ENCODE results near the gene CHERP. TPM values are rescaled to one million over a fixed set of nuclear protein-coding genes. Genes with fewer than 3 reads are reported as not detected.
A peak's percentile ranks its signal among the peaks of the same experiment; 100 is the strongest.

CHERP gene
- total RNA-seq, 1 donor from 2014 or later = 32.6 TPM

DNA sequence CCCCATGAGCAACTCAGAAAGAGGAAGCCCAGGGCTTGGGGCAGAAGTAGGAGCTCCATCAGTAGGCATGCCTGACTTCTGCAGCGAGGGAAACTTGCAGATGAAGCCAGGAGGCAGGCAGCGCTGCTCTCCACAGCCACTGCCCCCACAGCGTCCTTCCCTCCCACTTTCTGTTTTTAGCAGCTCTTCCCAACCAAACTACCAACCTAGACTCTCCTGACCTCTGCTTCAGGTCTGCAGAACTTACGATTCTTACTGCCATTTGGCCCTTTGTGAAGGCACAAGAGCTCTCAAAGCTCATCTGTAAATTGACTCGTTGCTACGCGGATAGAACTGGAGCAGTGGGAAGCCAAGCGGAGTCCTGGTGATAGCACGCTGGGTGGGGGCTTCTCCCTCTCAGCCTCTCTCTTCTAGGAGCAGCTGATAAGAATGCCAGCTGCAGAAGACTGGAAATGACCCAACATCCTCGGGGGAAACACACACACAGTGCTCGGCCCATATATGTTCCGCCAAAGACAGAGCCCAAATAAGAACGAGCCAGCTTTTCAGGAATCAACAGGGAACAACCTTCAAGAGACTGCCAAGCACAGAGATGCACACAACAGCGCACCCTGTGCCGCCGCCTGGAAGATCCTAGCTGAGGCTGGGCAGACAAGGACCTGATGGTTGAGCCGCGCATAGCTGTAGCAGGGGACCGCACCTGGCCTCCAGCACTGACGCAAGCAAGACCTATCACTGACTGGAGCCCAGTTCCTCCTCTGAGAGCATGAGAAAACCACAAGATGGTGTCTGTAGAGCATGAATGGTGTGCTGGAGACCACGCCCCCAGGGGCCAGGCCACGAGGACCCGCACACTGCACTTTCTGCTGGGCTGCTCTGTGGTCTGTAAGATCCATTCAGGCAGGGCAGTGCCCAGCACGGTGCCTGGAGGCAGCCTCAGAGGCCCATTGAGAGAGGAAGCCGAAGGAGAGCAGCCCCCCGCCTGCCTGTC, 45.9 kb upstream of the CHERP start:
- Mint-ChIP-seq H3K9me3 (ENCODE audit: low read depth) (no peaks in the 10 kb centered on the region), H3K4me3 (ENCODE audit: unreplicated experiment) (no peak overlapping the region), H3K36me3 (ENCODE audit: low read depth) (no peaks in the 10 kb centered on the region), H3K27me3 (ENCODE audit: low read depth) (no peaks in the 10 kb centered on the region), H3K27ac (ENCODE audit: unreplicated experiment) (peak overlapping the region; percentile 41), H3K4me1 (ENCODE audit: low read depth) (peaks cover 78% of the 10 kb centered on the region)
- no peak for DNase-seq (ENCODE audit: low spot score)
- TF ChIP-seq, protein P1, sequence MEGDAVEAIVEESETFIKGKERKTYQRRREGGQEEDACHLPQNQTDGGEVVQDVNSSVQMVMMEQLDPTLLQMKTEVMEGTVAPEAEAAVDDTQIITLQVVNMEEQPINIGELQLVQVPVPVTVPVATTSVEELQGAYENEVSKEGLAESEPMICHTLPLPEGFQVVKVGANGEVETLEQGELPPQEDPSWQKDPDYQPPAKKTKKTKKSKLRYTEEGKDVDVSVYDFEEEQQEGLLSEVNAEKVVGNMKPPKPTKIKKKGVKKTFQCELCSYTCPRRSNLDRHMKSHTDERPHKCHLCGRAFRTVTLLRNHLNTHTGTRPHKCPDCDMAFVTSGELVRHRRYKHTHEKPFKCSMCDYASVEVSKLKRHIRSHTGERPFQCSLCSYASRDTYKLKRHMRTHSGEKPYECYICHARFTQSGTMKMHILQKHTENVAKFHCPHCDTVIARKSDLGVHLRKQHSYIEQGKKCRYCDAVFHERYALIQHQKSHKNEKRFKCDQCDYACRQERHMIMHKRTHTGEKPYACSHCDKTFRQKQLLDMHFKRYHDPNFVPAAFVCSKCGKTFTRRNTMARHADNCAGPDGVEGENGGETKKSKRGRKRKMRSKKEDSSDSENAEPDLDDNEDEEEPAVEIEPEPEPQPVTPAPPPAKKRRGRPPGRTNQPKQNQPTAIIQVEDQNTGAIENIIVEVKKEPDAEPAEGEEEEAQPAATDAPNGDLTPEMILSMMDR (IDR thresholded peaks at IDR 0.05) = no peak

DNA sequence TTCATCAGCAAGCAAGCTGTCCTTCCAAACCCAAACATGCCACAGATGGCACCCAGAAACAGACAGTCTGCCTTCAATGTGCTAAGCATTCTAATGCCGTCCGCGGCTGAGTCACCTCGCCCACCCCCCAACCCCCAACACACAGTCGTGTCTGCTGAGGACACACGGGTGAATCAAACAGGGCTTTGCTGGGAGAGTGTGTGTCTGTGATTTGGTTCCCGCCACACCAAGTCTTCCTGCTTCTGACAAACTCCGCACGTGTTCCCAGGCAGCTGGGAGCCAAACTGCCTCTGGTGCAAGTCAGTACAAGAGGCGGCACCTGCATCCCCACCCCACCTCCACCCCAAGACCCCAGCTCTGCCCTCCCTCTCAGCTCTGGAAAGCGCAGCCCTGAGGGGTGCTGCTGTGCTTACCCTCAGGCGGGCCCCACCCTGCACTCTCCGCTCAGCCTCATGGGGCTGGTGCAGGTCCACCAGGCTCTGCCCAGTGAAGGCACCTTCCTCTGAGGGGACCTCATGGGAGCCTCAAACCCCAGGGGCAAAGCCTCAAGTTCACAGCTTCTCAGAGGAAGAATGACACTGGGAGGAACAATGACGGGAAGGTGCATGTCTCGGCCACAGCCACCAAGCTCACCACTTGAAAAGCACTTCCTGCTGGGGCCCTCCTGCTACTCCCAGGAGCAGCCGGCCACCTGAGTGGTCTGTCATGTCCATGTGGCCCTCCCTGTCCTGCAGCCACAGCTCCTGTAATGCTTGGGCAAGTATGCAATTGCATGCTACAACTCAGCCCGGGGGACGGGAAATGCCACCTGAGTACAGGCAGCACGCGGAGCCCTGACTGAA, 45.0 kb upstream of the CHERP start:
- Mint-ChIP-seq H3K27me3 (ENCODE audit: low read depth) (no peaks in the 10 kb centered on the region), H3K36me3 (ENCODE audit: low read depth) (no peaks in the 10 kb centered on the region), H3K9me3 (ENCODE audit: low read depth) (no peaks in the 10 kb centered on the region), H3K4me3 (ENCODE audit: unreplicated experiment) (no peak overlapping the region), H3K4me1 (ENCODE audit: low read depth) (peaks cover 84% of the 10 kb centered on the region), H3K27ac (ENCODE audit: unreplicated experiment) (peak overlapping the region; percentile 91)
- no peak for DNase-seq (ENCODE audit: low spot score)
- TF ChIP-seq, protein P1 (IDR thresholded peaks at IDR 0.05) = no peak

DNA sequence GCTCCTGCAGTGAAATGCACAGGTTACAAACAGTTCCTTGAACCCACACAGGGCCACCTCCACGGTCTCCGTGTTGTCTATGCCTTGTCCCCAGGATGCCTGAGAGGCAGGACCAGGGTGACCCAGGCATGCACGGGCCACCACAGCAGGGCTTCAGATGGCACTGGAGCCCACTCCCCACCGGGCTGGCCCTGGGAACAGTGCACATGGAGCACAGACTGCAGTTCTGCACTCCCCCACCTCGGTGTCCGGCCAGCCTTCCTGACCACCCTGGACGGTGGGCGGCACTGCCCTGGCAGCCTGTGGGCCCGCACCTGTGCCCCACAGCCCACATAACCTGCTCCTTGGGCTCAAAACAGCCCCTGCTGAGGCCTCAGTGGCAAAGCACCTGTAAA, 44.2 kb upstream of the CHERP start:
- TF ChIP-seq, protein P1 (IDR thresholded peaks at IDR 0.05) = no peak
- Mint-ChIP-seq H3K4me1 (ENCODE audit: low read depth) (peaks cover 82% of the 10 kb centered on the region), H3K27ac (ENCODE audit: unreplicated experiment) (peak overlapping the region; percentile 94), H3K4me3 (ENCODE audit: unreplicated experiment) (no peak overlapping the region), H3K9me3 (ENCODE audit: low read depth) (no peaks in the 10 kb centered on the region), H3K27me3 (ENCODE audit: low read depth) (no peaks in the 10 kb centered on the region), H3K36me3 (ENCODE audit: low read depth) (no peaks in the 10 kb centered on the region)
- DNase-seq (ENCODE audit: low spot score) = no peak

DNA sequence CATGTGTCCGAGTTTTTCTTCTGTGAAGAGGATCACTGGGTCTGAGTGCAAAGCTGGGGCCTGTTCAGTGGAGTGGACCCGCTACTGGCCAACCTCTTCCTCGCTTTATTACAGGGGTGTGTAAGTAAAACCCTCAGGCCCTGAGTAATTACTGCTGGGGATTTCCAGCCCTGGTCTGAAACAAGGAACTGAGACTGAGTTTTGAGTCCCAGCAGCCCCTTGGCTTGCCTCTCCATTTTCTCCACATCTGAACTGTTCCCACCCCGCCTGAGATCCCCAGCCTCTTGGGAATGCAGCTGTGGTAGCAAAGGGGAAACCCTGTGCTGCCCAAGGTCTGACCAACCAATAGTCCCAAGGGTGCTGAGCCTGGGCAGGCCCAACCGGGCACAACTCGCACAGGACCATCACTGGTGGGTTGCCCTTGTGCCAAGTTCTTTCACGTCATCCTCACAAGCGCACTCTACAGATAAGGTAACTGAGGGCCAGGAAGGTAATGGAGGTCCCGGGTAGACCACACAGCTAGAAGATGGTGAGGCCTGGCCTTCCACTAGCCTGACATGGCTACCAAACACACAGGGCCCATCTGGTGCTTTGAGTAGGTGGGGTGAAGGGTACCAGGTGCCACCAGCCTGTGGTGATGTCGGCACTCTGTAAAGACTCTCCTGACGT, 43.7 kb upstream of the CHERP start:
- Mint-ChIP-seq H3K27me3 (ENCODE audit: low read depth) (no peaks in the 10 kb centered on the region), H3K4me3 (ENCODE audit: unreplicated experiment) (no peak overlapping the region), H3K4me1 (ENCODE audit: low read depth) (peaks cover 82% of the 10 kb centered on the region), H3K9me3 (ENCODE audit: low read depth) (no peaks in the 10 kb centered on the region), H3K27ac (ENCODE audit: unreplicated experiment) (peak overlapping the region; percentile 94), H3K36me3 (ENCODE audit: low read depth) (no peaks in the 10 kb centered on the region)
- TF ChIP-seq, protein P1 (IDR thresholded peaks at IDR 0.05) = no peak
- no peak for DNase-seq (ENCODE audit: low spot score)
